ENCODE results near the gene GABRR3.

Gene GABRR3

DNA sequence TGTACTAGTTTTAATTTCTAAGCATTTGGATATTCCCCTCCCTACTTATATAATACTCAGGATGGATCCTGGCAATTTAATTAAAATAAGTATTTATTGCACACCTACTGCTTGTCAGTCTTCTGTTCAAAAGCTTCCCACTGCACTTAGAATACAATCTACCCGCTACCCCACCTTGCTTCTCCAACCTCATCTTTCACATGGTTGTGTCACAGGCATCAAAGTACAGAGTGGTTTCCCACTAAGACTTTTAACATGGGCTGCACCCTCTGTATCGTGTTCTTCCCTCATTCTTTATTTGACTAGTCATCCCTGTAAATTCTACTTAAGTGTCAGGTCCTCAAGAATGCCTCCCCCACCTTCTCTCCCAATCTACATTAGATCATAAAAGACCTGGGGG lies 97.9 kb downstream of the GABRR3 start:
- TF ChIP-seq, protein P1, sequence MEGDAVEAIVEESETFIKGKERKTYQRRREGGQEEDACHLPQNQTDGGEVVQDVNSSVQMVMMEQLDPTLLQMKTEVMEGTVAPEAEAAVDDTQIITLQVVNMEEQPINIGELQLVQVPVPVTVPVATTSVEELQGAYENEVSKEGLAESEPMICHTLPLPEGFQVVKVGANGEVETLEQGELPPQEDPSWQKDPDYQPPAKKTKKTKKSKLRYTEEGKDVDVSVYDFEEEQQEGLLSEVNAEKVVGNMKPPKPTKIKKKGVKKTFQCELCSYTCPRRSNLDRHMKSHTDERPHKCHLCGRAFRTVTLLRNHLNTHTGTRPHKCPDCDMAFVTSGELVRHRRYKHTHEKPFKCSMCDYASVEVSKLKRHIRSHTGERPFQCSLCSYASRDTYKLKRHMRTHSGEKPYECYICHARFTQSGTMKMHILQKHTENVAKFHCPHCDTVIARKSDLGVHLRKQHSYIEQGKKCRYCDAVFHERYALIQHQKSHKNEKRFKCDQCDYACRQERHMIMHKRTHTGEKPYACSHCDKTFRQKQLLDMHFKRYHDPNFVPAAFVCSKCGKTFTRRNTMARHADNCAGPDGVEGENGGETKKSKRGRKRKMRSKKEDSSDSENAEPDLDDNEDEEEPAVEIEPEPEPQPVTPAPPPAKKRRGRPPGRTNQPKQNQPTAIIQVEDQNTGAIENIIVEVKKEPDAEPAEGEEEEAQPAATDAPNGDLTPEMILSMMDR (IDR thresholded peaks at IDR 0.05; ENCODE audit: insufficient read depth, missing control alignments), result no peak
- DNase-seq (ENCODE audit: insufficient read length, low spot score), result no peak
- no peak for FAIRE-seq

DNA sequence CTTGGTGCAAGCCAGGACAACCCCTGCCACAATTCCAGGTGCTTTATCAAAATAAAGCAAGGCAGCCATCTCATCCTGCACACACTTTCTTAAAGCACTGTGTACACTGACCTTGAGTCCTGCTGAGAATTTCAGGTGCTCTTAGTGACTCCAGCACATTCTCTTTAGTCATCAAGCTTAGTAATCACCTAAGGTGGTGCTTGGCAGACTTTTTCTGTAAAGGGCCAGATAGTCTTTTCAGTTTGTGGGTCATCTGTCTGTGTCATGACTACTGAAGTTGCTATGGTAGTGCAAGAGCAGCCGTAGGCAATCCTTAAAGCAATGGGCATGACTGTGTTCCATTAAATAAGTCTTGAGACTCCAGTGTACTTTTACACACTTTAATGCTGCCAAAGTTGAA lies 99.3 kb downstream of the GABRR3 start:
- DNase-seq (ENCODE audit: insufficient read length, low spot score) (no peak), FAIRE-seq (no peak)
- TF ChIP-seq, protein P1 (IDR thresholded peaks at IDR 0.05; ENCODE audit: insufficient read depth, missing control alignments), result no peak

Measured in D721Med (cell line).